ENCODE measurements around the gene HOXB7. TPM values are rescaled to one million over a fixed set of nuclear protein-coding genes. Genes with fewer than 3 reads are reported as not detected.

The HOXB7 gene
- polyA plus RNA-seq, 1 experiment: not detected

- no peak overlapping the region for H3K4me3 ChIP-seq (ENCODE audit: low read depth, low read length)
- H3K27me3 ChIP-seq (ENCODE audit: control insufficient read depth, insufficient read depth, low read length): peaks cover 86% of the 10 kb centered on the region
- ChIA-PET POLR2A (no interaction called here), CTCF (interaction anchor here (1.3 to 2.1 kb wide), 6 partner anchors 8 to 315 kb away, joined by 3 to 6 read pairs (median 5); partner anchors contain the start of gene HOXB8)
- DNase-seq (ENCODE audit: low read depth): no peak
- TF ChIP-seq CTCF (IDR thresholded peaks at IDR 0.05; ENCODE audit: insufficient read depth, low read depth, low read length): no peak
- H3K36me3 ChIP-seq (ENCODE audit: control insufficient read depth, insufficient read depth, low read length): no peaks in the 10 kb centered on the region
Observed at GRCh38 chr17:48622857-48623256, 12.0 kb upstream of the HOXB7 start.

DNA sequence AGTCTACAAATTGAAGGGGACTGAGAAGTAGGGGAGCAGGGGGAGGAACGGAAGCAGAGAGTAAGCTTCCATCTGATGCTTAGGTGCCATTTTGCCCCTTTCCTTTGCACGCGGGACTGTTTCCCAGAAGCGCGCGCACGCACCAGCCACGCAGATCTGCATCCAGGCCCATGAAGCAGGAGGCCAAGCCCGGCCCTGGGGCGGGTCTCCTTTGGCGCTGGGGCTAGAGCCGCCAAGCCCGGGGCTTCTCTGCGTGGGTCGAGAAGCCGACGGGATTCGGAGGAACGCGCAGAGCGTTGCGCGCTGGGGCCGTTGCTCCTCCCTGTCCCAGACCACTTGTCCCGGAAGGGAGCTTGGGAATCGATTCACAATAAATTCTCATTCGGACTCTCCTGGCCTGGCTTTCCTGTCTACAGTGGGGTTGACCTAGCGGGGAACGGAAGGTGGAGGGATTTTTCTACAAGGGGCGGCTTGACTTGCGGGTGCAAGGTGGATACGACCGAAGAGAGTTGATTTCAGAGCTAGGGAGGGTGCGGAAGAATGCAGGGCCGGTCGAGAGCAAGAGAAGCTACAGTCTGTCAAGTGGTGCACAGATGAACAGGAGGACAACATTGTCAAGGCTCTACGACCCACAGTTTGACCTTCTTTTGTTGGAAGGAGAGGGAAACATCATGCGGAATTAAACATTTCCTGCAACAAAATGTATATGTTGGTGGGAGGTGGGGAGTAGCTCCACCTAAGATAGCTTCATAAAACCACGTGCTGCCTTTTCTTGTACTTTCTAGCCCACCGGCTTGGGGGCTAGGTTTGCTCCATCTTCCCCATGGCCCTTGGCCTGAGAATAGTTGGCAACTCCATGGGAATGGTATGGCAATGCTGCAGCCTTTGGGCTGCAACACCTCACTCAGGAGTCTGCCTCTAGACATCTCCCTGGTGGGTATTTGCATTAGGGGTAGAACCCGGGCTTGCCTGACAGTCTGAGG is 10.9 kb upstream of the HOXB7 start:
- POLR2A ChIA-PET: no interaction called here
- H3K4me3 ChIP-seq (ENCODE audit: low read depth, low read length): no peak overlapping the region
- peaks cover 80% of the 10 kb centered on the region for H3K27me3 ChIP-seq (ENCODE audit: control insufficient read depth, insufficient read depth, low read length)
- CTCF ChIA-PET: interaction anchor here (0.6 to 2.1 kb wide), 7 partner anchors 9 to 462 kb away, joined by 3 to 6 read pairs (median 3); no protein-coding TSS in a partner anchor
- no peaks in the 10 kb centered on the region for H3K36me3 ChIP-seq (ENCODE audit: control insufficient read depth, insufficient read depth, low read length)
- TF ChIP-seq CTCF (IDR thresholded peaks at IDR 0.05; ENCODE audit: insufficient read depth, low read depth, low read length): no peak
- no peak for DNase-seq (ENCODE audit: low read depth)

GRCh38 chr17:48620461-48621139 is 9.8 kb upstream of the HOXB7 start:
- no peak overlapping the region for H3K4me3 ChIP-seq (ENCODE audit: low read depth, low read length)
- H3K27me3 ChIP-seq (ENCODE audit: control insufficient read depth, insufficient read depth, low read length): peaks cover 81% of the 10 kb centered on the region
- no peak for DNase-seq (ENCODE audit: low read depth)
- no peak for TF ChIP-seq CTCF (IDR thresholded peaks at IDR 0.05; ENCODE audit: insufficient read depth, low read depth, low read length)
- POLR2A ChIA-PET: no interaction called here
- no peaks in the 10 kb centered on the region for H3K36me3 ChIP-seq (ENCODE audit: control insufficient read depth, insufficient read depth, low read length)
- CTCF ChIA-PET: interaction anchor here (0.7 to 2.1 kb wide), 3 partner anchors 16 to 313 kb away, joined by 3 to 5 read pairs (median 3); no protein-coding TSS in a partner anchor

DNA sequence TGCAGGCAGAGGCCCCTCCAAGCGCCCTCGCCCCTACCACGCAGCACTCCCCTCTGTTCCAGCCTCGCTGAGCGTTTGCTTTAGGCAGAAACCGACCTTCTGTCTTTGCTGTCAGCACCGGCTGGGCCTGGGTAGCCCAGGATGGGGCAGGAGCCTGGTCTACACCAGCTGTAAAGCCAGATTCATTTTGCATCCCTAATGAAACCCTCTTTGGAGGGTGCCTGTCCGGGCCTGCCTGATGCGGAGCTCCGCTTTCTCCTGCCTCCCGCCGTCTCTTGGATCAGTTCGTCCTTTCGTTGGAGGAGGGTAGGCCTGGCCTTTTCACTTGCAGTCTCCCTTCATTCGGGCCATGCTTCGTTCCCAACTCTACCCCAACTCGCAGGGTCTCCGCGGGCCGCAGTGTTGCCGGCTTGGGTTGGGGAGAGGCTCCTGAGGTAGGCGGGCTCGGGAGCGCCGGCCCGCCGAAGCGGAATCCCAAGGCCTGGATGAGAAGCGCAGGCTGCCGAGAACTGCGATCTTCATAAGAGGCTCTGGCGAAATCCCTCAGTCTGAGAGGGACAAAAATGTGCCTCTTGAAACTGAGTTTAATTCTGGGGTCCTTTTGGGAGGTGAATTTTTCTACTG is 9.1 kb upstream of the HOXB7 start:
- CTCF ChIA-PET: interaction anchor here (0.6 to 2.6 kb wide), 5 partner anchors 268 to 732 kb away, joined by 3 to 13 read pairs (median 3); no protein-coding TSS in a partner anchor
- Histone ChIP-seq H3K27me3 (ENCODE audit: control insufficient read depth, insufficient read depth, low read length) (peaks cover 80% of the 10 kb centered on the region), H3K4me3 (ENCODE audit: low read depth, low read length) (no peak overlapping the region), H3K36me3 (ENCODE audit: control insufficient read depth, insufficient read depth, low read length) (no peaks in the 10 kb centered on the region)
- no peak for TF ChIP-seq CTCF (IDR thresholded peaks at IDR 0.05; ENCODE audit: insufficient read depth, low read depth, low read length)
- POLR2A ChIA-PET: no interaction called here
- DNase-seq (ENCODE audit: low read depth): no peak
